Measurements from ENCODE around the gene TMEM203. TPM values are rescaled to one million over a fixed set of nuclear protein-coding genes. Genes with fewer than 3 reads are reported as not detected.

The TMEM203 gene
- total RNA-seq, 1 experiment from 2014 or later = 35.5 TPM

DNA sequence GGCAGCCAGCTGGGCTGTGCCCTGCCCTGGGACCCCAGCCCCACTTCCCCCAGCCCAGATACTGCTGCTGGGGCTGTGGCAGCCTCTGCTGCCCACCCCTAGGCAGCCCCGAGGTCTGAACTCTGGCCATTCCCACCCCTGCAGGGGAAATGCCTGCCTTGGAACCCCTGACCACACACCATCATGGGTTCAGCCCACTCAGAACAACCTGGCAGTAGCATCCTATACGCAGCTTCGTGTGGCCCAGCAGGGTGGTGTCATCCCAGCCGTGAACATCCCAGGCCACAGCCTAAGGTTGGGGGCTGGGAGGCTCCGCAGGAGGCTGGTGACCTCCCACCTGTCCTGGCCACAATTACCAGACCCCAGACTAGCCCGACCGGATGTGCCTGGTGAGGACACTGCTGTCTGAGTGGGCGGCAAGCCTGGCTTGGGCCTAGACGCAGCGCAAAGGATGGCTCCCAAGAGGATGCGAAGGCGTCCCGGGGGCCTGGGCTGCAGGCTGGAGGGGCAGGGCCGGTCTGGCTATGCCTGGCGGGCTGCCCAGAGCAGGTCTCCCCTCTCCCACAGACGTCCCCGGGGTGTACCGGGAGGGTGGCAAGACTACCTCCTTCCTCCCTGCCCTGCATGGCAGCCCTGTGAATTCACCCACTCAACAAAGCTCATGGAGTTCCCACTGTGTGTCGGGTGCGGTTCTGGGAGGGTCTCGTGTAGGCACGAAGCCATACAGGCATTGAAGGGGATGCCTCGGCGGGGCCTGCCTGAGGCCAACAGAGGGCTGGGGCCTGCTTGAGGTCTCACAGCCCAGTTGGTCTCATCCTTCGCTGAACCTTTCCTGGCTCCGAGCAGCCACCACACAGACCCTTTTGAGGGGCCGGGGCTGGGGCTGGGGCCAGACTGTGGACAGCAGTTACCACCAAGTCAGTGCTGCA lies 23.8 kb upstream of the TMEM203 start:
- H3K27ac ChIP-seq (ENCODE audit: insufficient read length, low read depth, low read length) = no peak overlapping the region
- H3K4me2 ChIP-seq (ENCODE audit: insufficient read depth, insufficient read length, low read length) = no peak overlapping the region
- no peak overlapping the region for H3K14ac ChIP-seq (ENCODE audit: insufficient read depth, low read length)
- no peak overlapping the region for H3K9ac ChIP-seq (ENCODE audit: extremely low read depth, insufficient read length, low read length)
- no peak overlapping the region for H2BK120ac ChIP-seq (ENCODE audit: low read depth, low read length, poor library complexity, severe bottlenecking)
- Mint-ChIP-seq H3K27ac (no peak overlapping the region), H3K4me3 (no peak overlapping the region), H3K4me1 (peaks cover 2 to 3% of the 10 kb centered on the region in 2 experiments), H3K9me3 (no peaks in the 10 kb centered on the region), H3K36me3 (ENCODE audit: insufficient read depth in 1 of 3, low read depth in 3 of 3) (no peaks in the 10 kb centered on the region), H3K27me3 (ENCODE audit: low read depth) (no peaks in the 10 kb centered on the region; the same call in 1 of the 2 replicates)
- H3K18ac ChIP-seq (ENCODE audit: insufficient read length, low read depth, low read length) = no peak overlapping the region
- no peak overlapping the region for H3K56ac ChIP-seq (ENCODE audit: insufficient read length, low read depth, low read length)
- H2AFZ ChIP-seq (ENCODE audit: low read length) = no peak overlapping the region
- H2BK20ac ChIP-seq (ENCODE audit: low read depth, low read length, poor library complexity, severe bottlenecking) = no peak overlapping the region
- H2AK5ac ChIP-seq (ENCODE audit: insufficient read length, low read length) = no peak overlapping the region
- no peak for DNase-seq
- no peak overlapping the region for H4K91ac ChIP-seq (ENCODE audit: insufficient read length, low read depth, low read length)
- no peak overlapping the region for H2BK12ac ChIP-seq (ENCODE audit: insufficient read length, low read depth, low read length)
- H3K23ac ChIP-seq (ENCODE audit: insufficient read length, low read depth, low read length) = no peak overlapping the region
- H4K8ac ChIP-seq (replicated peaks; ENCODE audit: insufficient read length, low read depth, low read length) = no peak overlapping the region
- H3K4me1 ChIP-seq (ENCODE audit: insufficient read depth, low read length) = no peaks in the 10 kb centered on the region
- no peaks in the 10 kb centered on the region for H4K20me1 ChIP-seq (ENCODE audit: control insufficient read depth, insufficient read depth, insufficient read length)
- no peaks in the 10 kb centered on the region for H3K27me3 ChIP-seq (ENCODE audit: insufficient read depth, low read length)
- H4K5ac ChIP-seq (ENCODE audit: insufficient read length, low read depth, low read length) = no peak overlapping the region
- no peak overlapping the region for H3K4ac ChIP-seq (ENCODE audit: low read depth, low read length)
- TF ChIP-seq, protein P1, sequence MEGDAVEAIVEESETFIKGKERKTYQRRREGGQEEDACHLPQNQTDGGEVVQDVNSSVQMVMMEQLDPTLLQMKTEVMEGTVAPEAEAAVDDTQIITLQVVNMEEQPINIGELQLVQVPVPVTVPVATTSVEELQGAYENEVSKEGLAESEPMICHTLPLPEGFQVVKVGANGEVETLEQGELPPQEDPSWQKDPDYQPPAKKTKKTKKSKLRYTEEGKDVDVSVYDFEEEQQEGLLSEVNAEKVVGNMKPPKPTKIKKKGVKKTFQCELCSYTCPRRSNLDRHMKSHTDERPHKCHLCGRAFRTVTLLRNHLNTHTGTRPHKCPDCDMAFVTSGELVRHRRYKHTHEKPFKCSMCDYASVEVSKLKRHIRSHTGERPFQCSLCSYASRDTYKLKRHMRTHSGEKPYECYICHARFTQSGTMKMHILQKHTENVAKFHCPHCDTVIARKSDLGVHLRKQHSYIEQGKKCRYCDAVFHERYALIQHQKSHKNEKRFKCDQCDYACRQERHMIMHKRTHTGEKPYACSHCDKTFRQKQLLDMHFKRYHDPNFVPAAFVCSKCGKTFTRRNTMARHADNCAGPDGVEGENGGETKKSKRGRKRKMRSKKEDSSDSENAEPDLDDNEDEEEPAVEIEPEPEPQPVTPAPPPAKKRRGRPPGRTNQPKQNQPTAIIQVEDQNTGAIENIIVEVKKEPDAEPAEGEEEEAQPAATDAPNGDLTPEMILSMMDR (conservative IDR thresholded peaks at IDR 0.05) = no peak
- no peaks in the 10 kb centered on the region for H3K79me2 ChIP-seq (ENCODE audit: insufficient read depth, low read length)
- H2BK15ac ChIP-seq (ENCODE audit: low read depth, low read length) = no peak overlapping the region
- WGBS (ENCODE audit: extremely low coverage, insufficient read length, low lambda C conversion rate) = no CpG with 5 or more reads among the region's 27 CpGs
- H3T11ph ChIP-seq (ENCODE audit: low read length) = no peak overlapping the region
- peaks cover 4% of the 10 kb centered on the region for H3K23me2 ChIP-seq (ENCODE audit: insufficient read length, low read depth, low read length, poor library complexity, severe bottlenecking)
- H2BK5ac ChIP-seq (ENCODE audit: insufficient read length, low read length) = no peak overlapping the region
- no peaks in the 10 kb centered on the region for H3K79me1 ChIP-seq (ENCODE audit: insufficient read depth, low read depth, low read length, poor library complexity, severe bottlenecking)
- no peaks in the 10 kb centered on the region for H3K9me3 ChIP-seq (ENCODE audit: control insufficient read depth, low read depth, low read length)
